ENCODE measurements around the gene ROBO1.

Gene ROBO1

DNA sequence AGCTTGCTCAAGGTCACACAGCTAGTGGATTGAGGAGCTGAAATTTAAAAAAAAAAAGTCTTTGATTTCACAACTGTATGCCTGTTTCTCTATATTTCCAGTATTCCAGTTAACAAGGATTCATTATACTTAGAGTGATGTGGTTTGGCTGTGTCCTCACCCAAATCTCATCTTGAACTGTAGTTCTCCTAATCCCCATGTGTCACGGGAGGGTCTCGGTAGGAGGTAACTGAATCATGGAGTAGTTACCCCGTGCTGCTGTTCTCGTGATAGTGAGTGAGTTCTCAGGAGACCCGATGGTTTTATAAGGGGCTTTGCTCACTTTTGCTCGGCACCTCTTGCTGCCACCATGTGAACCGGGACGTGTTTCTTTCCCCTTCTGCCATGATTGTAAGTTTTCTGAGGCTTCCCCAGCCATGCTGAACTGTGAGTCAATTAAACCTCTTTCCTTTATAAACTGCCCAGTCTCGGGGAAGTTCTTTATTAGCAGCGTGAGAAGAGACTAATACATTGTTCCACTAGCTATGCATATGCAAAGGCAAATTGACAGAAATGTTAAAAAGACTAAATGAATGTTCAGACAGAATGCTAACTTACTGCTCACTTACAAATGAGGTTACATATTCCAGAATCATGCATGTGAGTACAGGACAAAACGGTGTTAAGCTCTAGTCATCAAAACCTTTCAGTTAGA is 1101.9 kb downstream of the ROBO1 start:
- no peak for DNase-seq (ENCODE audit: low read depth in 2 of 2, low spot score in 1 of 2)

DNA sequence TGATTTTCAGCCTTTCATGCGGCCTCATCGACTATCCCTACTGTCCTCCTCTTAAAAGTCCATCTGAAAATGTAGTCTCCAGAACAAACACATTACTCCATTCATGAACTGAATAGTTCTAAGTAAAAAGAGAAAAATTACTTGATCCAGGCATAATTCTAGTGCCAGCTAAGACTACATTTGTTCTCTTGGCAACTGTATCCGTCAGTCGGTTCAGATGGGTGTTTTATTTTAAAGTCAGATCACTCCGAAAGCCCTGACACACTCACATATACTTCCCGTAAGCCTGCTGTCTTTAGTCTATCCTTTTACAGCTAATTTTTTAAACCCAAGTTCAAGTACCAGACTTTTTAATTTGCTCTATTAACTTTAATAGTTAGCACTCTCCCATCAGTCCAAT is 1102.7 kb downstream of the ROBO1 start:
- DNase-seq (ENCODE audit: low read depth in 2 of 2, low spot score in 1 of 2), result no peak

DNA sequence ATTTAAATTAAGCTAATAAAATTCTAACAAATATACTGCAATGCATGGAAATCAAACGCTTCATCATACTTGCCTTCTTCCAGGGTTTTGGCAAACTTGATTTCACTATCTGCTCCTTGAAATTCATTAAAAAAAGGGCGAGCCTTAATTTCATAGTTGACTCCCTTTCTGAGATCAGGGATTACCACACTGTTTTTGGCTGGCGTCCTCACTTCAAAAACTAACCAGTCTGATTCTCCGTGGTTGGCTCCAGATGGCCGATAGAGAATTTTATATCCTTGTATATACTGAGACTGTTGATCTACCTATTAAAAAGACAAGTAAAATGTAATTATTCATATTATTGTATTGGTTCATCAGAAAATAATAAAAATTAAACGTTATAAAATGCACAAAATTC is 1106.8 kb downstream of the ROBO1 start:
- DNase-seq (ENCODE audit: low read depth in 2 of 2, low spot score in 1 of 2), result no peak

DNA sequence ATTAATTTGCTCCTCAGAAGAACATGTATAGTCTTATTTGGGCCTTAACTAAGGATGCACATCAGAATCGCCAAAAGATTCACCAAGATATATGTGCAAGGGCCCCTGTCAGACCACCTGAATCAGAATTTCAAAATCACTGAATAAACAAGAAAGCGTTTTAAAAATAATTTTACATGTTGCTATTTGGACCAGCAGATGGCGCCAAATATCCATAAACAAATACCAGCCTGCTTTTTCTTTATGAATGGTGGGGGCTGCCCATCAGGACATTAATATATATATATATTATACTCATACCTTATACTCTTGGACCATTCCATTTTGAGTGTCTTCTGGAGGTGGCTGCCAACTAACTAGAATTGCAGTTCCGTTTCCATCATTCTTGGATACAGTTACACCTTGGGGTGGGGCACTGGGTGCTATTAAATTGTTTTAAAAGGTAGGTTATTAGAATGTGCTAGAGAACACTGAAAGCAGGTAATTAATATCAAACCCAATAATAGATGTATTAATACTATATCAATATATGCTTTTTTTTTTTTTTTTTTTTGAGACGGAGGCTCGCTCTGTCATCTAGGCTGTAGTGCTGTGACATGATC is 1108.3 kb downstream of the ROBO1 start:
- no peak for DNase-seq (ENCODE audit: low read depth in 2 of 2, low spot score in 1 of 2)

DNA sequence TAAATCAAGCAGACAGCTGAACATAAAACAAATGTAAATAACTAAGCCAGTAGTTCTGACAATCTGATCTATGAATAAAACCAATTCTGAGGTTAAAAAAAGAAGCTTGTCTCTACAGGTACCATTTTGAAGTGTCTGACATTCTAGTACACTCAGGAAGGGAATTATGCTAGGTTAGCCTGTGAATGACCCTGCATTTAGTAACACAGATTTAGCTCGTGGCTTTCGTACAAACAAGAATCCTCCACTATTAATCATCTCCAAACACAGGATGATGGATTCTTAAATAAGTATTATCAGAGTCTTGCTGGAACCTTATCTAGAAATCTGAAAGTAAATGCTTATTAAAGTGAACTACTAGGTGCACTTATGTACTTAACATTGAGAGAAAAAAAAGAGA is 1120.1 kb downstream of the ROBO1 start:
- DNase-seq (ENCODE audit: low read depth in 2 of 2, low spot score in 1 of 2), result no peak

DNA sequence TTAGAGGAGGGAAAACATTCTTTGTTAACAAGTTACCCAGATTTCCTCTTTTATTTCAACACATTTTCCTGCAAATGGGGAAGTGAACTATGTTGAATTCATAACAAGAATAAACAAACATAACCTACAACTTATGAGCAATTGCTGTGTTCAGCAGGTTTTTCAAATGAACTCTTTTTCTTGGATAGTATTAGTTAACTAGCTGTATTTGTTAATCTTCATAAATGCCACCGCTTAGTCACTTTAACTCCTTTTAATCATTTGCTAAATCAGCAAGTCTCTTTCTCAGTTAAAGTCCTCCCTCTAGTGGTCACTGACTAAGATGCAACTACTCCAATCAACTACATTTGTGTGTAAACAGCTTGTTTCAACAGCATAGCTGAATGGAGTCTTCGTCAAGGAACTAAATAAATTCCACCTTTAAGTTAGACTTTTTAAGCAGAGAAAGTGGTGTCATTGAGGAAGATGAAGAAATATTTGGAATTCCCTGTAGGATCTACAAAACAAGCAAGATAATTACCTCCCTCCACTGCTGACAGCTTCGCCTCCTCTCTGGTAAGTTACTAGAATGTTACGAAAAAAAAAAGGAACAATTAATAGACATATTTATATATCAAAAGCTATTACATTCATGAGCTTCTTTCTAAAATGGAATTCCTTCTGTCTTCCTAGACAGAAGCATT is 1122.0 kb downstream of the ROBO1 start:
- no peak for DNase-seq (ENCODE audit: low read depth in 2 of 2, low spot score in 1 of 2)

DNA sequence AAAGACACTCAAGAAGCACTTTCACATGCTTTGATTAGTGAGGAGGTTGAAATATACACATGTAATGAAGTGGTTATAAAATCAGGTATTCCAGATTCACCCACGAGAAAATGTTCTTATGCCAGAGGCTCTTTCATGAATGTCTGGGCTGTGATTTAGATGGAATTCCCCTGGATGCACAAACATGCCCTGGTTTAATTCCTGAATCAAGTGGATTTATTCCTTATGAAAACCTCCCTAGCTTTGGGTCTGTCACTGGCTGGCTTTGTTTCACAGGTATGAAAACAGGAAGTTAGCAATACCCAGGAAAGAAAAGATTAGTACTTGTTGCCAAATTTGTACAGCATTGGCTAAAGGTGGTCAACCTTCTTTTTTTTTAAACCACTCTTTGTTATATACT is 1123.0 kb downstream of the ROBO1 start:
- no peak for DNase-seq (ENCODE audit: low read depth in 2 of 2, low spot score in 1 of 2)

DNA sequence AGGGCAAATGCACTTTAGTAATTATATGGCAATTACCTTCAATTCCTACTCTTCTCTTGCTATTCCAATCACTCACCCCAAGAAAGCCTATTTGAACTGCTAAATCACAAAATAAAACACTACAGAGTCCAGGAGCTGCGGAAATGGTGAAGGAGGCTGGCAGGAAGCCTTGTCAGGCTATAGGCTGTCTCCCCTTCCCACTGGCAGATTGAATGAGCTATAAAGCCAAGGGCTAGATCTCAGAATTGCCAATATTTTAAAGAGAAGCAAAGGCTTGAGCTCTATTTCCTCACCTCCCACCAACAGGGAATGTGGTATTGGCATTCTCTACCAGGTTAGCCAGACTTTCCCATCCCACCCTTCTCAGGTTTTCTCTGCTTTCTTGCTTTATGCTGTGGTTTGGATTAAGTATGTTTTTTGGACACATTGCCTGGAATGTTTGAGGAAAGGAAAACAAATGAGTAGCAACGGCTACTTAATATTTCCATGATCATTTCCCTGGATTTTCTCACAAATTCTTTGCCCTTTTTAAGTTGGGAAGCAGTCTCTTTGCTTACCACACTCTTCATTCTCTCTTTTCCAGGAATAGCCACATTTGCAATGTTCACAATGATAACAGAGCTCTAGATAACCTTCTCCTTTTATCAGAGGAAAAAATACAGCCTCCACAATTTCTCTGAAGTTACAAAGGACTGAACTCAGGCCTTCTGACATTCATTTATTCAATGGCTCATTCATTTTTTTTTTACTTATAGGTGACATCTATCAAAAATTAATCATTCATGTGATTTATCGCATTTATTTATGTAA is 1125.4 kb downstream of the ROBO1 start:
- no peak for DNase-seq (ENCODE audit: low read depth in 2 of 2, low spot score in 1 of 2)

DNA sequence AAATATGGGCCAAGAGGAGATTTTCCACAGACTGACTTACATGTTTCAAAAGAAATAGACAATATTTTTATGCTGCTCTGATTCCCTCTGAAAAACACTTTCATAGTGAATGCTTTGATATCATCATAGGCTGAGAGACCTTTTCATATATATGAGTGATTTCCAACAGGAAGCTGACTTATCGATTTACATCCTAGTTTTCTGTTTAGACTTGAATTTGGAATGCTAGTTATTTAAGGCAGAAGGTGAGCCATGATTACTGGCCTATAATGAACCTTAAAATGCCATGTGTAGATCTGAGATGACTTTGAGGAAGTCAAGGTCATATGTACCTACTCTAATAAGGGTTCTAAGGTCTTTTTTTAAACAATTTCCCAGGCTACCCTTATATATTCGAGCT is 1126.1 kb downstream of the ROBO1 start:
- no peak for DNase-seq (ENCODE audit: low read depth in 2 of 2, low spot score in 1 of 2)

DNA sequence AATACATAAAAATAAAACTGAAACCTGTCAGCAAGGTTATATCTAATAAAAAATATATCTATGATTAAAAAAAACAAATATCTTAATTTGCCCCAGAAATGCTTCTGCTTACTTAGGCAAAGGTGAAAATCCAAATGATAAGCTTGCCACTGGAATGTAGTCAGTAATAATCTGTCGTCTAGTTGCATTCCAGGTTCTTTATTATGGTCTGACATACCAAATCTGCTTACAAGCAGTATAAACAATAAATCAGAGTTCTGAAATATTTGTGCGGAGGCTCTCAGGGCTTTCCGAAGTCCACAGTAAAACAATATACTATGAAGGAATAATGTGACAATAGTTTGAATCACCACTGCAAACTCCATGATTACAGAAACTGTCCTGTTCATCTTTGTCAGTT is 1133.5 kb downstream of the ROBO1 start:
- DNase-seq (ENCODE audit: low read depth in 2 of 2, low spot score in 1 of 2), result no peak

DNA sequence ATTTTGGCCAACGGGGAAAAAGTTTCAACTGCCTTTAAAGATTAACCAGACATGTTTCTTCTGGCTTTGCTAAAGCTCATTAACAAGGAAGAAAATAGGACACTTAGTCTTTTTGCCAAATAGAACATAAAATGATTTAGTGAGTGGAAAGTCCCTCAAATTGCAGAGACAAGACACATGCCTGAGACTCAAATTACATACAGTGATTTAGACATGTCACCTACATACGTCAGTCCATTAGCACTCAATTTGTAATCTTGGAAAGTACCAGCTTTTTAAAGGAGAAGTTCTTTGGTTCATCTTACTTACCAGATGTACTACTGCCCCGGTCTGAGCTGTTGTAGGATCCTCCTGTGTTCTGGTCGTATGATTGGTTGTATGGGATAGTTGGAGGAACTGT is 1134.2 kb downstream of the ROBO1 start:
- DNase-seq (ENCODE audit: low read depth in 2 of 2, low spot score in 1 of 2), result no peak

DNA sequence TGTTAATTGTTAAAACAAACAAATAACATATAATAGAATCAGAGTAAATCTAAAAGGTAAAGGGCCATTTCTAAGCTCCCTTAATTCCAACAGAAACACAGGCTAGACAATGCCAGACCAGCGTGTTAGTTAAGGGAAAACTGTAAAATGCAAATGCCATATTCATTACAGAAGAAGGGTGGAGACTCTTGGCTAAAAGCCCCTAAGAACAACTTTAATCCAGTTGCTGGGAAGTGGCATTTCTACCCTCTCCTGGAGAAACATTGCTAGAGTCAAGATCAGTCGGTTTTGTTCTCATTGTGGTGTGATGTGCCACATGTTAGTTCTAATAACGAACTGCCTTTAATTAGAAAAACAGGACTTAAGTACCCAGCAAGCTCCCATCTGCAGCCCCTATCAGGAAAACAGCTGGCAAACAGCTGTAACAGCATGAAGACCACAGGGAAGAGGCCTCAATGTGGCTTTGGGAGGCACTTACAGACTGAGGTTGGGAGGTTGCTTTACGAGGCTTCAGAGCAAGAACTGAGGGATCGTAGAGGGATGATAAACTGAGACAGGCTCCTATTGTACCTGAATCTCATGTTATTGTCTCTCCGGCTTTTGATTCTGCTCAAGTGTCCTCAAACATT is 1134.8 kb downstream of the ROBO1 start:
- no peak for DNase-seq (ENCODE audit: low read depth in 2 of 2, low spot score in 1 of 2)

DNA sequence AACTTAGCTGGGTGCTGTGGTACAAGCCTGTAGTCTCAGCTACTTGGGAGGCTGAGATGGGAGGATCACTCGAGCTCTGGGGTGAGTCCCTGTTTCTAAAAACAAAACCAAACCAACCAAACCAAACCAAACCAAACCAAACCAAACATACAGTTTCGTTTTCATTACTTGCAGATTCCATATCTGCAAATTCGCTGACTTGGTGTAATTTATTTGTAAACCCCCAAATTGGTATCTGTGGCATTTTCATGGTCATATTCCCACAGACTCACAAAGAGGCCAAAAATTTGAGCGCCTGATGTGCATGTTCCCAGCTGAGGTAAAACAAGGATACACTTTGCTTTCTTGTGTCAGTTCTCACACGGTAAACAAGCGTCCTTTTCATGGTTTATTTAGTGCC is 1138.3 kb downstream of the ROBO1 start:
- DNase-seq (ENCODE audit: low read depth in 2 of 2, low spot score in 1 of 2), result no peak

DNA sequence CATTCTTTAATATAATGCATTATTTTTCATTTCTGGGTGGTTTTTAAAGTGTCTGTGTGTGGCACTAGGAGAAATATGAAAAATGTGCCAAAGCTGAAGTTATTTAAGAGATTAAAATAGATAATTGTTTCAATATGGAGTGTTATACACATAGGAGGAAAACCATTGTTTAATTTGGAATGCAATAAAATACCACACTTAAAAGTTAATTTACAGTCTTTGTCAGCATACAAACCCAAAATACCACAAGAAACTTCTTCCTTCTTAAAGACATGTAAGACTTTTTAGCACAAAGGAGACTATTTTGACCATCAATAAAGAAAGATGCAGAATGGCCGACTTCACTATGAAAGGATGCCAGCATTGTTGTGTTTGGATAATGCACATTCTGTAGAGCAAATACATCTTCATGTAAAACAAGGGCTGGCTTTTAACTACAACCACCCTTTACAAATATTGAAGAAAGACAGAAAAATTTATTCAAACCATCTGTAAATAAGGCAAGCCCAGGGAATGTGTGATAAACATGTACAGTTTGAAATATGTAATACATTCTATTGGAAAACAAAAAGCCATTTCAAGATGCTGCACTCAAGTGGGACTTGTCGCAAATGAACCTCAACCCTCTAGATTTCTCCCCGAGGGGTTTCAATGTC is 1146.6 kb downstream of the ROBO1 start:
- no peak for DNase-seq (ENCODE audit: low read depth in 2 of 2, low spot score in 1 of 2)

DNA sequence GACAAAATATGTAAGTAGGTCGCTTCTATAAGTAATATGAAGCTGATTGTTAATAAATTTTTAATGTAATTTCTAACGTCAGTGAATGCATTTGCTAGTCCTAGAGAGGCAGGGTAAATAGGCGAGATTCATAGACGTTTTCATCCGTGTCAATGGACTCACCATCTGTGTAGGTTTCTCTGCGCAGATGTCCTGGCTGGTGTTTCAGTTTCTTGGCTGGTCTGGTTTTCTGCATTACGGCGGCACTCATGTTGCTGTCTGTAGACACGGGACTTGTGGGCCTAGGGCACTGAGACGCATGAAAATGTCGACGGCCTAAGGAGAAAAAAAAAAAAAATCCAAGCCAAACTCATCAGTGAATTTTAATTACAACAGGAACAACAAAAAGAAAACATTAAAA is 1153.3 kb downstream of the ROBO1 start:
- no peak for DNase-seq (ENCODE audit: low read depth in 2 of 2, low spot score in 1 of 2)

DNA sequence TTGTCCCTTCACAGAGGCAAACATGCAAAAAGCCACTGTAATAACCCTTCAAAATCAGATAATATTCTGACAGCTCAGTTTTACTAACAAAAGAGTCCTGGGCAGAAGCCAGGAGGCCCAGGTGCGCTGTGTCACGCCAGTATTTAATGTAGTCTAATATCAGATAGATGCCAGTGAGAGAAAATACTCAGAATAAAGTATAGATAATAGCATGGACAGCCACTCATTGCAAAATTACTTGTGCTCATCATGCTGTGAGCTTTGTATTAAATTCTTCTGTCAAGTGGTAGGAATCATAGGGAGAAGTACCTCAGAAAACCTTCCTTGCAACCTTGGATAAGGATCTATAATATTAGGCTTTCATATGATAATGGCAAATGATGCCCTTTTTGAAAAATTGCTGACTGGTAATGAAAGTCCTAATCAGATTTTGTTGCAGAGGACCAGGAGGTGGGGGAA is 1154.3 kb downstream of the ROBO1 start:
- DNase-seq (ENCODE audit: low read depth in 2 of 2, low spot score in 1 of 2), result no peak

DNA sequence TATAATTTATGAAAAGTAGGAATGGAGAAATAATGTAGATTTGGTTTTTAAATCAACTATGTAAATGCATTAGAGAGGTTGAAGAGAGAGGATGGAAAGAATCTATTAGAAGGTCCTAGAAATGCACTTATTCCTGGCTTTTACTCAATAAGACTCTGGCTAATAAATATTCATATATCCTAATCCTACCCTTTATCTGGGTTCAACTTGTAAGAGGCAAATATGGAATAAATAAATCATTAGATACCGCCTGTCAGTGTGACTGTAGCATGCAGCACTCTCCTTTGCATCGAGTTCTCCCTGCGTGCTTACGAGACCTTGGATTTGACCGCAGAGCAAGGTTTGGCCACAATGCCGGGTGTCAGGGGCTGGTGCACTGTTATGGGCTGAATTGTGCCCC is 1156.5 kb downstream of the ROBO1 start:
- DNase-seq (ENCODE audit: low read depth in 2 of 2, low spot score in 1 of 2), result no peak

DNA sequence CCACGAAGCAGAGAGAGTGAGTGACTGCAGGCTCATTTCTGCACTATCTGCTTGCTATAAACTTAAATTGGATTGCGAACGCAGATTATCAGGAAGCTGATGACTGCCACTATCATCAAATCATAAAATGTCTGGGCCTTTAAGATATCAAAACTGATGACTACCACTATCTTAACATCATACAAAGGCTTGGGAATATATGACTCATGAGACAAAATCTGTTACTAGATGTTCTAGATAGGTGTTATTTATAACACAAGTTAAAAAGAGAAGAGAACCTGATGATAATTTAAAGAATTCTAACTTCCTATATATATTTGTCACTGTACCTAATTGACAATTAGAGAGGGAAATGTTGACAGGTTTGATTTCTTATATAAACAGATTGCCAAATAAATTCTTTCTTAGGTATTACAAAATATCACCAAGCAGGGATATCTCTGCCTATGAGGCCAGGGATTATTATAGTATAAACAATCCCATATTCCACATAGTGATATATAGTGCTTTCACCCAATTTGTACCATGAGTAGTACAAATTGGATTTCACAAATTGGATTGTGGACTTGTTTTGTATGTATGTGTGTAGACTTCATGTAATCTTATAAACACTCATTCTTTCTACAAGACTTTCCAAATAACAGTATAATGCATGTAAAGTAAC is 1157.2 kb downstream of the ROBO1 start:
- DNase-seq (ENCODE audit: low read depth in 2 of 2, low spot score in 1 of 2), result no peak

DNA sequence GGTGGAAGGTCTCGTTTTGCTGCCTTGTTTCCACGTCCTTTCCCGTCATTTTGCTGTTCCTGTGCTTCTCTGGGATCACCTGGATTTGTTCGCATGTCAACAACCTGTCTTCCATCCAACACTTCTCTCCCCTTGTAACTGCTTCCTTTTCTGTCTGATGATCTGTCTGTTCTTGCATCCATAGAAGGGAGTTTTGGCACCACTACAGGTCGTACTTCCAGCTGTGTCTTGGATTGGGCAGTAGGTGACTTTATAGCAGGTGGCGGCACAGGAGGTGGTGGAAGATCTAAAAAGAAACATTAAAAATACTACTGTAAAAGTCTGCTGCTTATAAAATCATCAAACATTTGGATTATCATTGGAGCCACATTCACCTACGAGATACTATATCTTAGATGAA is 1161.0 kb downstream of the ROBO1 start:
- no peak for DNase-seq (ENCODE audit: low read depth in 2 of 2, low spot score in 1 of 2)

DNA sequence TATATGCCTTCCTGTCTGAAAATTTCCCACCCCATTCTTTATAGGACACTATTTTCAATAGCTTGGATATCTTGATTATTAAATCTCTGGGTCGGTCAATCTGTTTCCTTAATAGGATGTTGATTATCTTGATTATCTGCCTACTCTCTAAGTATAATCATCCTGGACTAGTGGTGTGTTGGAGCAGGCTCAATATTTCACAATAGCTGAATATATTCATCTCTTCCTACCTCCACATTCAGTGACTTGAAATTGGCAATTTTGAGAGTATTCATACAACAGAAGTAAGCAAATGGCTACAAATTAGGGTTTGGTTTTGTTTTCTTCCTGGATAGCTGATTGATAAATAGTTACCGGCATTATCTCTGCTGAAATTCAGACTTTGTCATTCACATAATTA is 1162.6 kb downstream of the ROBO1 start:
- DNase-seq (ENCODE audit: low read depth in 2 of 2, low spot score in 1 of 2), result no peak

All from stimulated activated CD8-positive, alpha-beta memory T cell treated with anti-CD3 and anti-CD28 coated beads, Interleukin-4, amount 100 ng/mL, for 4 hours (primary cell).